PC-9 (cell line): ENCODE results near the gene APMAP. TPM values are rescaled to one million over a fixed set of nuclear protein-coding genes. Genes with fewer than 3 reads are reported as not detected.
A peak's percentile ranks its signal among the peaks of the same experiment; 100 is the strongest.
"Not testable (repeated sequence)": the region's sequence is repeated elsewhere in the genome, so short reads cannot be mapped to it uniquely, and the experiment has no call there.

Experiments
- BruUV-seq: library from RNA; stranded (reverse); fragments of 400-500 nt; replicated peaks from 2 replicates; lab custom pipeline; 2021; lab: Mats Ljungman, UMichigan
- CTCF ChIA-PET: fragments of 300-600 bp; sonication (Branson Sonifier 250); formaldehyde crosslinking; loops from one replicate; lab custom pipeline; 2022; ENCODE audit warnings: antibody characterized with exemption; lab: Charles Lee
- POLR2A ChIA-PET: fragments of 300-600 bp; sonication (Branson Sonifier 250); formaldehyde crosslinking; loops from one replicate; lab custom pipeline; 2022; ENCODE audit warnings: antibody characterized with exemption; ENCODE audit not compliant: unreplicated experiment; lab: Charles Lee
- DNase-seq, 2 experiments: peaks; one replicate each; pipeline versions ENCODE4 v3.0.0 to v3.0.0-alpha.2; 2015 to 2022; ENCODE audit warnings: mixed read lengths in 1 of 2
- H2AFZ ChIP-seq: fragments of 200-600 bp; sonication (generic); 2 replicates; pipeline ENCODE4 v1.8.1; 2017; ENCODE audit warnings: antibody characterized with exemption
- H3F3A ChIP-seq: fragments of 200-600 bp; sonication (generic); 2 replicates; pipeline ENCODE4 v1.8.1; 2017; ENCODE audit warnings: antibody characterized with exemption, mild to moderate bottlenecking, low read depth; ENCODE audit not compliant: insufficient read depth
- H3K27ac ChIP-seq: fragments of 200-600 bp; sonication (generic); 2 replicates; pipeline ENCODE4 v1.6.1; 2016; ENCODE audit warnings: mixed run types
- H3K27me3 ChIP-seq: fragments of 200-600 bp; sonication (generic); 2 replicates; pipeline ENCODE4 v1.6.1; 2016; ENCODE audit warnings: low read depth, mixed run types; ENCODE audit not compliant: insufficient read depth
- H3K36me3 ChIP-seq: fragments of 200-600 bp; sonication (generic); 2 replicates; pipeline ENCODE4 v1.6.1; 2016; ENCODE audit warnings: low read depth, mixed run types
- H3K4me1 ChIP-seq: fragments of 200-600 bp; sonication (generic); replicated peaks from 2 replicates; pipeline ENCODE4 v1.6.1; 2016; ENCODE audit warnings: mixed run types; ENCODE audit not compliant: insufficient read depth
- H3K4me2 ChIP-seq: fragments of 200-600 bp; sonication (generic); 2 replicates; pipeline ENCODE4 v1.6.1; 2017; ENCODE audit warnings: mixed run types
- H3K4me3 ChIP-seq: fragments of 200-600 bp; sonication (generic); 2 replicates; pipeline ENCODE4 v1.6.1; 2016; ENCODE audit warnings: mixed run types
- H3K79me2 ChIP-seq: fragments of 200-600 bp; sonication (generic); 2 replicates; pipeline ENCODE4 v1.6.1; 2017; ENCODE audit warnings: low read depth, mixed run types
- H3K9me2 ChIP-seq: fragments of 200-600 bp; sonication (generic); 2 replicates; pipeline ENCODE4 v1.8.1; 2017; ENCODE audit warnings: mild to moderate bottlenecking; ENCODE audit not compliant: insufficient read depth
- H3K9me3 ChIP-seq: fragments of 200-600 bp; sonication (generic); 2 replicates; pipeline ENCODE4 v1.8.1; 2016; ENCODE audit warnings: low read depth; ENCODE audit not compliant: insufficient read depth
- H4K20me1 ChIP-seq: fragments of 200-600 bp; sonication (generic); 2 replicates; pipeline ENCODE4 v1.8.1; 2017; ENCODE audit not compliant: insufficient read depth
- CTCF ChIP-seq: fragments of 200-600 bp; sonication (generic); conservative IDR thresholded peaks from 2 replicates; pipeline ENCODE4 v1.6.1; 2017; ENCODE audit warnings: mixed run types, antibody characterized with exemption, mild to moderate bottlenecking, moderate library complexity
- EZH2 ChIP-seq: fragments of 200-600 bp; sonication (generic); IDR thresholded peaks from 2 replicates; pipeline ENCODE4 v1.8.0; 2017; ENCODE audit warnings: antibody characterized with exemption, low read depth
- intact Hi-C: fragments of 100-400 bp; cut with micrococcal nuclease; formaldehyde crosslinking; loops from one replicate; pipeline ENCODE4 v1.10.0; 2022; ENCODE audit not compliant: unreplicated experiment
- total RNA-seq: library from RNA; stranded (reverse); gene quantifications from 2 replicates; pipeline ENCODE4 v1.2.3, GENCODE V29; 2021

Gene APMAP
- total RNA-seq, 1 experiment from 2014 or later = 103 TPM

GRCh38 chr20:25005220-25005619 lies 12.7 kb upstream of the APMAP start:
- intact Hi-C loops = no loop called here

GRCh38 chr20:25003002-25003401 lies 10.5 kb upstream of the APMAP start:
- no peaks in the 10 kb centered on the region for H3K9me2 ChIP-seq
- no peak overlapping the region for H3K4me2 ChIP-seq
- H3K4me3 ChIP-seq = no peak overlapping the region
- no peak for TF ChIP-seq CTCF
- no peak for DNase-seq
- peaks cover 13% of the 10 kb centered on the region; the same call in 1 of the 2 replicates for H3K9me3 ChIP-seq
- 0 out of 2 replicates have a peak, but pooled peaks cover 9% of the 10 kb centered on the region for H3K36me3 ChIP-seq
- BruUV-seq = no TSS peak
- ChIA-PET CTCF (no interaction called here), POLR2A (no interaction called here)
- H3K79me2 ChIP-seq = no peaks in the 10 kb centered on the region
- no peak overlapping the region for H3K27ac ChIP-seq
- H2AFZ ChIP-seq = no peak overlapping the region
- peaks cover 23% of the 10 kb centered on the region for H3F3A ChIP-seq
- H4K20me1 ChIP-seq = no peaks in the 10 kb centered on the region
- intact Hi-C loops = no loop called here
- peaks cover 22% of the 10 kb centered on the region for H3K4me1 ChIP-seq
- H3K27me3 ChIP-seq = no peaks in the 10 kb centered on the region

More at GRCh38 chr20:25005220-25005619, 12.7 kb upstream of the APMAP start:
- Histone ChIP-seq H3F3A (peaks cover 16% of the 10 kb centered on the region), H3K27me3 (no peaks in the 10 kb centered on the region), H3K79me2 (no peaks in the 10 kb centered on the region), H2AFZ (no peak overlapping the region), H4K20me1 (no peaks in the 10 kb centered on the region), H3K9me2 (no peaks in the 10 kb centered on the region), H3K4me3 (no peak overlapping the region), H3K36me3 (0 out of 2 replicates have a peak, but pooled peaks cover 9% of the 10 kb centered on the region), H3K9me3 (peaks cover 13% of the 10 kb centered on the region; the same call in 1 of the 2 replicates), H3K4me1 (peaks cover 6% of the 10 kb centered on the region), H3K4me2 (no peak overlapping the region), H3K27ac (no peak overlapping the region)
- ChIA-PET POLR2A (no interaction called here), CTCF (no interaction called here)
- peak in 1 of 2 experiments; percentile 73 for DNase-seq
- no TSS peak for BruUV-seq
- no peak for TF ChIP-seq EZH2

- DNase-seq, H4K20me1 ChIP-seq, H3K4me3 ChIP-seq, H3K27me3 ChIP-seq, H3K36me3 ChIP-seq, H2AFZ ChIP-seq, POLR2A ChIA-PET, H3K9me2 ChIP-seq, H3K79me2 ChIP-seq, BruUV-seq, H3K4me2 ChIP-seq: not testable (repeated sequence)
- H3K27ac ChIP-seq = peak overlapping the region; percentile 68; the same call in 1 of the 2 replicates
- H3F3A ChIP-seq = peaks cover 23% of the 10 kb centered on the region
- intact Hi-C loops = loop anchor here (2.0 kb wide), 2 partner anchors 39 to 135 kb away; no protein-coding TSS in a partner anchor
- CTCF ChIA-PET = interaction anchor here (0.6 kb wide), 1 partner anchor 346 kb away, joined by 3 read pairs; no protein-coding TSS in a partner anchor
- peaks cover 25% of the 10 kb centered on the region for H3K4me1 ChIP-seq
- peaks cover 13% of the 10 kb centered on the region; the same call in 1 of the 2 replicates for H3K9me3 ChIP-seq
Observed at GRCh38 chr20:25001323-25001722, 8.8 kb upstream of the APMAP start.

- CTCF ChIA-PET = interaction anchor here (0.6 to 1.0 kb wide), 2 partner anchors 62 to 399 kb away, joined by 3 read pairs; no protein-coding TSS in a partner anchor
- no peak overlapping the region; the same call in 1 of the 2 replicates for H3K4me3 ChIP-seq
- no TSS peak for BruUV-seq
- 0 out of 2 replicates have a peak, but pooled peaks cover 9% of the 10 kb centered on the region for H3K36me3 ChIP-seq
- H2AFZ ChIP-seq = no peak overlapping the region
- TF ChIP-seq CTCF = peak; percentile 50
- TF ChIP-seq EZH2 = no peak
- peak overlapping the region; percentile 68 for H3K4me2 ChIP-seq
- H3K27ac ChIP-seq = peak overlapping the region; percentile 68
- peak; percentile 90 to 98 for DNase-seq
- H3K27me3 ChIP-seq = no peaks in the 10 kb centered on the region
- no peaks in the 10 kb centered on the region for H3K9me2 ChIP-seq
- peaks cover 33% of the 10 kb centered on the region for H3K4me1 ChIP-seq
- peaks cover 13% of the 10 kb centered on the region; the same call in 1 of the 2 replicates for H3K9me3 ChIP-seq
- intact Hi-C loops = loop anchor here (1.0 to 2.0 kb wide), 4 partner anchors 40 to 179 kb away; no protein-coding TSS in a partner anchor
- POLR2A ChIA-PET = interaction anchor here (0.6 kb wide), 3 partner anchors 56 to 256 kb away, joined by 5 to 13 read pairs (median 8); no protein-coding TSS in a partner anchor
- H4K20me1 ChIP-seq = no peaks in the 10 kb centered on the region
- H3F3A ChIP-seq = peaks cover 23% of the 10 kb centered on the region
- no peaks in the 10 kb centered on the region for H3K79me2 ChIP-seq
Observed at GRCh38 chr20:25000268-25000801, 7.8 kb upstream of the APMAP start.
